Measurements from ENCODE around the gene GAREM1.
"Not testable (repeated sequence)": the region's sequence is repeated elsewhere in the genome, so short reads cannot be mapped to it uniquely, and the experiment has no call there.

Gene GAREM1

DNA sequence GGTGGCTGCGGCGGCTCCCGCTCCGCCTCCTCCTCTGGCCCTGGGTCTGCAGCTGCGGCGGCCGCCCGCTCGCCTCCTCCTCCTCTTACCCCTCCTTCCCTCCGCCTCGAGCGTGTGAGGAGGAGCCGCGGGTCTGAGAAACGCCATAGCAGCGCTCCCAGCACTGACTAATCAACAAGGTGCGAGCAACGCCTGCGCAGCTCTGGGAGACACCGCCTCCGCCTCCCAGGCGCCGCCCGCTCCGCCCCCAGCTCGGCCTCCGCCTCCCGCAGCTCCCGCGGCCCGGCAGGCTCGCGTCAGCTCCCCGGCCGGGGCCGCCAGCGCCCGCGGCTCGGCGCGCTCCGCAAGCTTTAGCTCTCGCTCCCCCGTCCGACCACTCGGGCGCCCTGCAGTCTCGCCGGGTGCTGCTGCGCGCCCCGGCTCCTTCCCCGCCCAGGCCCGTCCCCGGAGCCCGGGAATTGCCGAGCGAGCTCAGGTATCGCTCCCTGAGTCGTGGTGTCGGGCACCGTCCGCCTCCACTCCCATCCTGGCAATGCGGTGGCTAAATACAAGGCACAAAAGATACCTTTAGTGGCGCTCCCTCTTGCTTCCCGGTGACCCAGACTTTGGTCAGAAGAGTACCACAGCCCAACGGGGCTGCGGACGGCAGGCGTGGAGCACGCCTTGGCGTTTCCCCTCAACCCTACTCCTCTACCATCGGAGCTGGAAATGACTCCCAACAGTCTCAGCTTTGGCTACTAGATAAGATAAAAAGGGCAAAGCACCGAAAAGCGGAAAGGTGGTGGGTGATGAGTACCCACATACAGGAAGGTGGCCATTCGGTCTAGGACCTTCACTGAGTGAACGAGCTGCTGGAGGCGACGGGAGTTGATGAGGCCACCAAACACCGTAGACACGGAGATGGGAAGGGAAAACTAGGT is at the start of gene GAREM1:
TSS of gene GAREM1 (minus strand) at position 169 of the 920 bp plus-strand sequence. CDS start 454 bp downstream, outside the sequence.
- peak; percentile 93 for DNase-seq
- in situ Hi-C loops (cut with HindIII; ENCODE audit: low pct_ligation_motif_present, low pct_unique_long_range_greater_than_20kb, low sequenced_read_pairs), result no loop called here

DNA sequence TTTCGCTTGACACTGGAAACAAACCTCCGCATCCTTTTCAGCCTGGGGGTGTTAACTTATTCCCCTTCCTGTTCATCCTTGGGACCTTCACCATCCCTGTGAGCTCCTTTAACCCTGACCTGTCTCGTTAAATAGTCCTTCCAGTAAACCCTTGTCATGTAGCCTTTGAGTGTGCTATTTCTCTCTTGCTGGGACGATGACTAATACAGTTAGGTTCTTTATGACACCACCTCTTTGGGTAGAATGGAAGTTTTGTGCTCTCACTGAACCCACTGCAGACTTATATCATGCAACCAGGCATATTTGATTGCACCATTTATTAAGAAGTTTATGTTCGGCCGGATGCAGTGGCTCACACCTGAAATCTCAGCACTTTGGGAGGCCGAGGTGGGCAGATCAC is 40.5 kb upstream of the GAREM1 start:
- in situ Hi-C loops (cut with HindIII; ENCODE audit: low pct_ligation_motif_present, low pct_unique_long_range_greater_than_20kb, low sequenced_read_pairs), result no loop called here
- no peak for DNase-seq

DNA sequence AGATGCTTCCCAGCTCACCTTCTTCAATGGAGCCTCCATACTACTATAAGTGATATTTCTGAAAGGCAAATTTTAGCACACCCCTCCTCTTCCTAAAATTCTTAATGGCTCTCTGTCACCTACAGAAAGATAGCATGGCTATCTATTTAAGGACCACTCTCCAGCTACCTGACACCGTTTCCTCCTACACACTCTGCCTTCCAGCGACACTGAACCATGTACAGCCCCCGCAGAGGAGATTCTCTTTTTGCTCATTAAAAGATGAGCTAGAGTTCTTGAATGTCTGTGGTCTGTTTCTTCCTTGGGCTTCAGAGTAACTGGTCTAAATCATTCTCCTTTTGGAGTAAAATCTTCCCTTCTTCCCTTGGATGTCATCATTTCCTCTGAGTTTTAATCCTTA is 38.4 kb upstream of the GAREM1 start:
- in situ Hi-C loops (cut with HindIII; ENCODE audit: low pct_ligation_motif_present, low pct_unique_long_range_greater_than_20kb, low sequenced_read_pairs), result no loop called here
- DNase-seq, result no peak

DNA sequence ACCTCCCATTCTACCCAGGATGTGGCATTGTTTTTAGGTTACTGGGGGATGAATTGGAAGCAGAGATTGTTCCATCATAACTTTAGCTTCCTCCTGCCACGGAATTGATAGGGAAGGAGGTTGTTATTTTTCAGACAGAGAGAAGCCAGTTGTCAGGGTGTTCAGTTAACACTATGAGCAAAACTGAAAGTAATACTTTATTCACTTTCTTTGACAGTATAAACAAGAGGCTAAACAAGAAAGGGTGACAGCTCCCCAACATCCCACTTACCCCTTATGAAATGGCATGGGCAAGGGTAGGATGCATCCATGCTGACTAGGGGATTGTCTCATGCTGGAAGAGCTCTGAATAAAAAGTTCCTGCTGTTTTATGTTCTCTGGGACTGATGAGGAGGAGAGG is 36.4 kb upstream of the GAREM1 start:
- in situ Hi-C loops (cut with HindIII; ENCODE audit: low pct_ligation_motif_present, low pct_unique_long_range_greater_than_20kb, low sequenced_read_pairs), result no loop called here
- DNase-seq, result no peak

DNA sequence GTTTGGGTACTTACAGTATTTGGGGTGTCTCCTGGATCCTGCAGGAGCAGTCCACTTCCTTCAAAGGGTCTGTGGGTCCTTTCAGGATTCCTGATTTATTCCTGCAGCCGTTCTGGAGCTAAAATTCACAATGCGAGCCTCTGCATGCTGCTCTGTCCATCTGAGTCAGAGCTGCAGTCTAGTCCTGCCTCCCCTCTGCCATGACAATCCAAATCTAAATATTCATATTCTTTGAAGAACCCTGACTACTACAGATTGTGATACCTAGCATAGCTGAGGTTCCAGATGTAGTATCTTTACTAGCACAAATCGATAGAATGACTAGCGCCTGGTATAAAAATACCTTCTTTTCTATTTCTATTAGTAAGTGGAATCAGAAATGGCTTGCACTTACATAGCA is 31.3 kb upstream of the GAREM1 start:
- no peak for DNase-seq
- in situ Hi-C loops (cut with HindIII; ENCODE audit: low pct_ligation_motif_present, low pct_unique_long_range_greater_than_20kb, low sequenced_read_pairs), result no loop called here

DNA sequence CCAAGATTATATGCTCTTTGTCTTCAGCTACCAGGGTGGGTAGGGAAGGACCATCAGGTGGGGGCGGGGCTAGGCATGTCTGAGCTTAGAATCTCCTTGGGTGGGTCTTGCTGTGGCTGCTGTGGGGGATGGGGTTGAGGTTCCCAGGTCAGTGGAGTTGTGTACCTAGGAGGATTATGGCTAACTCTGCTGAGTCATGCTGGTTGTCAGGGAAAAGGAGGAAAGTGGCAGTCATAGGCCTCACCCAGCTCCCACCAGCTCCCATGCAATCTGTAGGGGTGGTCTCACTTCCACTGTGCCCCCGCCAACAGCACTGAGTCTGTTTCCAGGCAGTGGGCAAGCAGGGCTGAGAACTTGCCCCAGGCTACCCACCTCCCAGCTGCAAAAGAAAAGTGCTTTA is 30.6 kb upstream of the GAREM1 start:
- DNase-seq; in situ Hi-C loops (cut with HindIII; ENCODE audit: low pct_ligation_motif_present, low pct_unique_long_range_greater_than_20kb, low sequenced_read_pairs): not testable (repeated sequence)

DNA sequence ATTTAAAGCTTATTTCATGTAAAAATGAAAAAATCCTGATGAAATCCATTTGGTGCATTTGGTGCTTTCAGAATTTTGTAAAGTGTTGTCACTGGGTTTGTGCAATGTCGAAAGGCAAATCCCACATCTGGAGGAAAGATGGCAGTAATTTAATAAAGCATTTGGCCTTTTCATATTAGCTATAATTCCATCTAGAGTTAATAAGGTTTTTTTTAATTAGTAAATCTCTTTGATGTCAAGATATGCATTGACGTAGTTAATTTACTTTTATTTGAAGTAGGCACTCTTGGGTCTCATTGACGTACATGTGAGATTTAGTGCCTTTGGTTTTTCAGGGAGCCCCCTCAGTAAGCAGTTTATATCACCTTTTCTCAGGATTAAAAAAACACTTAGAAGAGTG is 12.3 kb upstream of the GAREM1 start:
- no peak for DNase-seq
- in situ Hi-C loops (cut with HindIII; ENCODE audit: low pct_ligation_motif_present, low pct_unique_long_range_greater_than_20kb, low sequenced_read_pairs), result no loop called here

DNA sequence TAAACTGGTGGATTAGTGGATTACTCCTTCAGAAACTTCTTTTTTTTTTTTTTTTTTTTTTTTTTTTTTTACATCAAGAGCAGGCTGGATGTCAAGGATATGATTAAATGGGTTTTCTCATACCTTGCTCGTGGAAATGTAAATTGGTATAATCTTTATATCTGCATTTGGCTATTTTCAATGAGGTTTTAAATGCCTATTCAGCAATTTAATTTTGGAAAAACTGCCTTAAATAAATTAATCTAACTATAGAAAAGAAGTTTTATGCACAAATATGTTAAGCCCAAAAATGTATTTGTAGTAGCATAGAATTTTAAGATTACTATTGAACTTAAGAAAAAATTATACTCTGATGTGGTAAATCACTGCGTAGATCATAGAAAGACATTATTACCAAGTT is 11.4 kb upstream of the GAREM1 start:
- in situ Hi-C loops (cut with HindIII; ENCODE audit: low pct_ligation_motif_present, low pct_unique_long_range_greater_than_20kb, low sequenced_read_pairs), result no loop called here
- no peak for DNase-seq

DNA sequence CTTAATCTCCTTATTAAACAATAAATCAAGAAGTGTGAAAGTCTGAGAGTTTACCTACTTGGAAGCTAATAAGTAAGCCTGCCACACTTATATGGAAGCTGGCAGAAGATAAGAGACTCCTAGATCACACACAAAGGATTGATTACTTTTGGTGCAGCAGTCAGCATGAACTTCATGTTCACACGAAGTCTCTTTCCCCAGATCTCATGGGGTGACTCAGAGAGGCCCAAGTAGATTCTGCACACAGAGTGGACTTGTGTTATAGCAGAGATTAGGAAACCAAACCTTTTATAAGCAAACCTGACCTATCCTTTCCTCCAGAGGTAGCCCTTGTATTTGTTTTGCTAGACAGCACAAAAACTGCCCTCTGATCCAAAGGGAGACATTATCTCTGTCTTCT is 9.9 kb upstream of the GAREM1 start:
- in situ Hi-C loops (cut with HindIII; ENCODE audit: low pct_ligation_motif_present, low pct_unique_long_range_greater_than_20kb, low sequenced_read_pairs), result no loop called here
- no peak for DNase-seq

DNA sequence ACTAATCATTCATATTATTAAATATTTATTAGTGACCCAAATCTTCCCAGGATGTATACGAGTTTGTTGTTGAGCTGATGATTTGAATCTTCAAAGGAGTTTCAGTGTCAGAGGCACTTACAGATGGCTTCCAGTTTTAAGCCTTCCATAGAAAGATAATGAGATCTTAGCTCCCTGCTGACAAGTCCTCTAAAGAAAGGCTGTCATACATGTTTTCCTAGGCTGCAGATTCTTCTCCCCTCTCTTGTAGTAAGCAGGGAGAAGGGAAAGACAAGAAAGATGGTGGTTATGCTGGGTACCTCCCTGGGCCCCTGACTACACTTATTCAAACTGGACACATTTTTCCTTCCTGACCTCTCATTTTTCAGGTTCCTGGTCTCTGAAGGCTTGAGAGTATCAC is 8.1 kb upstream of the GAREM1 start:
- in situ Hi-C loops (cut with HindIII; ENCODE audit: low pct_ligation_motif_present, low pct_unique_long_range_greater_than_20kb, low sequenced_read_pairs), result no loop called here

DNA sequence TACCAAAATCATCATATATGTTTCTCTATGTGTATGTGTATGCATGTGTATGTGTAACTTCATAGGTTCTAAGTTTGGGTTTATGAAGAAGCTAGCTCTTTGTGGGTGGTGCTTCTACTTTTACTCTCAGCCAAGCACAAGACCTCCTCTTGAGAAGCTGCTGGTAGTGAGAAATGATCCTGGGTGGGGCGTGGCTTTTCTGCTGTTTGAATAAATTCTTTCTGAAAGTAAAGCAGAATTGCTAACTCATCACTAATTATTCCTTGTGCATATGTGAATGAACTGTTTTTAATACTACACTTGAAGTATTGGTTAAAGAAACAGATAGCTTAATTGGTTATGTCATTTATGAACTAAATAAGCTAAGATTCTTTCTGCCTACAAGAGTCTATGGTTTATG is 7.6 kb upstream of the GAREM1 start:
- in situ Hi-C loops (cut with HindIII; ENCODE audit: low pct_ligation_motif_present, low pct_unique_long_range_greater_than_20kb, low sequenced_read_pairs), result no loop called here
- no peak for DNase-seq

More for the DNA sequence above, 8.1 kb upstream of the GAREM1 start:
- DNase-seq, result no peak

DNA sequence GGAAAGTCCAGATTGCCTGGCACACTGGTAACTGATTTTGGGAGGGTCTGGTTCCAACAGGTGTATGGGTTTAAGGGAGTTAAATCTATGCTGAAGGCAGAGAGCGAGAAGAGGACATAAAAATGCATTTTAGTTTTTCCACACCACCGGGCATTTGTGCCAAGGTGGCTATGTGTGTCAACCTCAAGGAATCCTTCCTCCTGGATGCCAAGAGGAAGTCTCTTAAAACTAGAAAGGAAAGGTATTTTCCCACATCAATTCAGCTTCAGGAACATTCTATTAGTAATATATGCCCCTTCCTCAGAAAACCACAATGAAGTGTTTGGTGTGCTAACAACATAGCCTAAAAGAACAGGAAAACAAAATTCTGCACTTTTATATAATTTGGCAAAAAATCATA is 5.4 kb upstream of the GAREM1 start:
- no peak for DNase-seq
- in situ Hi-C loops (cut with HindIII; ENCODE audit: low pct_ligation_motif_present, low pct_unique_long_range_greater_than_20kb, low sequenced_read_pairs), result no loop called here

DNA sequence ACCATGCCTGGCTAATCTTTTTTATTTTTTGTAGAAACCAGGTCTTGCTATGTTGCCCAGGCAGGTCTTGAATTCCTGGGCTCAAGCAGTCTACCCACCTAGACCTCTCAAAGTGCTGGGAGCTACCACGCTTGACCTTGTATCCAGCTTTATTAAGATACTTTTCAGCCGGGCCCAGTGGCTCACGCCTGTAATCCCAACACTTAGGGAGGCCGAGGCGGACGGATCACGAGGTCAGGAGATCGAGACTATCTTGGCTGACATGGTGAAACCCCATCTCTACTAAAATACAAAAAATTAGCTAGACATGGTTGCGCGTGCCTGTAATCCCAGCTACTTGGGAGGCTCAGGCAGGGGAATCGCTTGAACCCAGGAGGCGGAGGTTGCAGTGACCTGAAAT is 4.4 kb upstream of the GAREM1 start:
- in situ Hi-C loops (cut with HindIII; ENCODE audit: low pct_ligation_motif_present, low pct_unique_long_range_greater_than_20kb, low sequenced_read_pairs), result not testable (repeated sequence)

DNA sequence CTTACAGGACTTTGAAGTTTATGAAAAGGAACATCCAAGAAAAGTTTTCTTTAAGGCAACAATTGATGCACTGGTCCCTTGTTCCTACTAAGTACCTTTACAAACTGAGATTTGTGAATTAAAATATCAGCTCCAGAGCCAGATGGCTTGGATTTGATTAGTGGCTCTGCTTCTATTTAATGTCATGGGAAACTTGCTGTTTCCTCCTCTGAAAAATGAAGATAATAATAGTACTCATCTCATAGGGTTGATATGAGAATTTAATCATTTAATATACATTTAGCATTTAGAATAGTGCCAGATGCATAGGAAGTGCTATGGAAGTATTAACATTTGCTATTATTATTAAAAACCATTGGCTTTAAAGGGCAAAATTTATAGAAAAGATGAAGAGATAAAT is 2.6 kb upstream of the GAREM1 start:
- in situ Hi-C loops (cut with HindIII; ENCODE audit: low pct_ligation_motif_present, low pct_unique_long_range_greater_than_20kb, low sequenced_read_pairs), result no loop called here
- no peak for DNase-seq

More for the DNA sequence above, 4.4 kb upstream of the GAREM1 start:
- not testable (repeated sequence) for DNase-seq

DNA sequence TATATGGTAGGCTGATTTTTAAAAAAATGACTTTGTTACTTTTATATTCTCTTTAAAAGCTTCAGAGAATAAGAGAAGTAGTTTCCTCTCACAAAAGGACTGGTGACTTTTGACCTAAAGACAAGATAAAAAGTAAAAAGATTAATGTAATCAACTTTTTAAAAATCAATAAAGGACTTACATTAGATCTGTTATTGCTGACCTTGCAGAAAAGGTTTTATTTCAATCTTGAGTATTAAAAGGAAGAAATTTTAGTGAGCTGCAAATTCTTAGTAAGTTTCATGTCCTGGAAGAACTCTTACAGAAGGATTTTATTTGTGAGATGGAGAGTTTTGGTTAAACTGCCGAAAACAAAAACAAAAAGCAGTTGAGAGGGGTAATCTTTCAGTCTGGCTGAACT is 2.2 kb upstream of the GAREM1 start:
- in situ Hi-C loops (cut with HindIII; ENCODE audit: low pct_ligation_motif_present, low pct_unique_long_range_greater_than_20kb, low sequenced_read_pairs), result no loop called here
- no peak for DNase-seq

DNA sequence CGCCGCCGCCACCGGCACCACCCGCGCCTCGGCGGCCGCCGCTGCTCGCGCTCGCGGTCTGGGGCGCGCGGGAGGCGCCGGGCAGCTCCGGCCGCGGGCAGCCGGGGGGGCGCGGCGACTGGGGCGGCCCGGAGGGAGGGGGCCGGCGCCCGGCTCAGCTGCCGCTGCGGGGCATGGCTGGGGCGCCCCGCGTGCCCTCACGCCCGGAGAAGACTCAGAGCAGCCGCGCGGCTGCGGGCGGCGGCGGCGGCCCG is 295 bp downstream of the GAREM1 start:
- no peak for DNase-seq
- in situ Hi-C loops (cut with HindIII; ENCODE audit: low pct_ligation_motif_present, low pct_unique_long_range_greater_than_20kb, low sequenced_read_pairs), result no loop called here

DNA sequence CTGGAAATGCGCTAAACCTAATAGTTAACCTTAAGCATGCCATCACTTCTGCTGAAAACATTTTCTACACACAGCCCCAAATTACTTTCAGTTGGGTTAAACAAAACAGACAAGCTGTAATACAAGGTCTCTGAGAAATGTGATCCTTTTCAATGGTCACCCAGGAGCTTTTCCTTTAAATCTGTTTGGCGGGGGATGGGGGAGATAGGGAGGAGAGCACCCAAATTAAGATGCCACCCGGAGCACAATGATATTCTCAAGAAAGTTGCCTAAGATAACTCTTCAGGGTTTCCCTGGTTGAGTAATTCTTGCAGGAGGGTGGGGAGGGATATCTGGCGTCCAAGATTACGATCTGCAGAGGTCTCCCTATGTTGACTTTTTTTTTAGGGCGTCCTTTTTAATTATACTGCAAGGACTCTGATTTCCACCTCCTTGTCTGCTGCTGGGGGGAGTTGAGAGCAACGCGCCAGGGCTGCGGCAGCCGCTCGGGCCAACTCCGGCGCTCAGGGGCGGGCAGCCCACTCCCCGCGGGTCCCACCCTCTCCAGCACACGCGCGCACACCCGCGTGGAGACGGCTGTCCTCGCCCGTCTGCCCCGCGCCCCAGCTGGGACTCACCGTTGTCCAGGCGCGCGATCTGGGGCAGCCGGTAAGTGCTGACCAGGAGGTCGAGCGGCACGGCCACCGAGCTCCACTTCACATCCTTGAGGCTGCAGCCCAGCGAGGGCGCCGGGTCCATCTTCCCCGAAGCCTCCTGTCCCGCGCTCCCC is 807 bp downstream of the GAREM1 start:
- DNase-seq, result peak; percentile 14
- in situ Hi-C loops (cut with HindIII; ENCODE audit: low pct_ligation_motif_present, low pct_unique_long_range_greater_than_20kb, low sequenced_read_pairs), result no loop called here

DNA sequence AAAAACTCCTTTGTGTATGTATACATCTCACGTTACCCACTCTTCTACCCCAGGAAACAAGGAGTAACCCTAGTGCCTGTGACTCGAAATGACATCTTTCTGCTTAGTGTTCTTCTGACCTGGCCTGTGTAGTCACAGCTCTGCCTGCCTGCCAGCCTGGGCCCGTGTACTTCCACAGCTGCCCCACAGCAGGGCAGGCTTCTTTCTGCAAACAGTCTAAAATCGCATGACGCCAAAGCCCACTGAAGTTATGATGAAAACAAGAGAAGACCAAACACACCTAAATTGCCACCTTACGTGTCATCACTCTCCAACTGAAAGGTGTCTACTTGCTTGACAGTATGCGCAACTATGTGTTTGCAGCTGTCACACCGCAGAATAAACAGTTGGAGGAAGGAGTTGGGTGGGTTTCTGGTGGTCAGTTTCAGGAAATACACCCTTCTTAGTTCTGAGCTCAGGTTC is 1.5 kb downstream of the GAREM1 start:
- in situ Hi-C loops (cut with HindIII; ENCODE audit: low pct_ligation_motif_present, low pct_unique_long_range_greater_than_20kb, low sequenced_read_pairs), result no loop called here
- DNase-seq, result no peak

DNA sequence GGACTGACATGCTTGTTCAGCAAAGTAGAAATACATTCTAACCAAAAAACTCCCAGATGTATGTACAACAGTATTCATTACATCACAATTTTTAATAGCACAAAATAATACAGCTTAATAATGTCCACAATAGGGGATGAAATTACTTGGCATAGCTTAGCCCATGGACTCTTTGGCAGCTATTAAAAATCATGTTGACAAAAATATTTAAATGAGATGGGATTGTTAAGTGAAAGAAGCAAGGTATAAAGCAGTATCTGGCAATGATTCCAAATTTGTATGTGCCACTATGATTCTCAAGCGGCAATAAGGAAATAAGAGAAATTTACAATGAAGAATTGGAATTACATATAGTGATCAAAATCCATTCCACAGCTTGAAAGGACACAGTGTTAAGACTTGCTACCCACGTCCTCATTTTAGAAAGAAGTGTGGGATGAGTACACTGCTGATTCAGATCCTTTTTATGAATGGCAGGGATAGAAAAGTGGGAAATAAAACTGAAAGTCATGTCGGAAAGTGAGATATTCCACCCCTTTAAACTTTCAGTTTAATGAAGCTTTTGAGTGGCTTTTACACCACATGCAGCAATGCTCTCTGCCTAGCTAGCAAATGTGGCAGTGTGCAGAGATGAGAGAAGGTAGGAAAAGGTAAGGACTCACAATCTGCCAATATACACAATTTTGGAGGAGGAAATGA is 2.4 kb downstream of the GAREM1 start:
- in situ Hi-C loops (cut with HindIII; ENCODE audit: low pct_ligation_motif_present, low pct_unique_long_range_greater_than_20kb, low sequenced_read_pairs), result no loop called here
- no peak for DNase-seq
